K562 (cell line): Measurements from ENCODE around the gene TSEN54. TPM values are rescaled to one million over a fixed set of nuclear protein-coding genes. Genes with fewer than 3 reads are reported as not detected.
A peak's percentile ranks its signal among the peaks of the same experiment; 100 is the strongest.

Experiments used
- ATAC-seq: fragments of 200-7000 bp; cut with Tn5 transposase; 3 replicates; pipeline ENCODE4 v1.9.1; 2020; ENCODE audit warnings: moderate library complexity
- BruUV-seq: library from RNA; stranded (reverse); fragments of 400-500 nt; replicated peaks from 2 replicates; lab custom pipeline; 2021; lab: Mats Ljungman, UMichigan
- CTCF ChIA-PET: fragments of 300-600 bp; formaldehyde crosslinking; extraction: SDS; loops from one replicate; lab custom pipeline; 2021; ENCODE audit warnings: low intra/inter-chr PET ratio; lab: Yijun Ruan, JAX
- POLR2A ChIA-PET: fragments of 300-600, 350-650 bp; sonication (Branson Sonifier 250); formaldehyde crosslinking; extraction: SDS; loops from one replicate; lab custom pipeline; 2021; ENCODE audit warnings: antibody characterized with exemption, inconsistent platforms; lab: Yijun Ruan, JAX
- DNase-seq, 4 experiments: peaks; one replicate each; pipeline versions ENCODE4 v3.0.0 to v3.0.0-alpha.2; 2011 to 2018; ENCODE audit warnings: low spot score in 3 of 4, mixed read lengths in 3 of 4; ENCODE audit errors: extremely low read depth in 1 of 4
- FAIRE-seq: peaks from 2 replicates; lab custom pipeline; 2011; peaks lifted over from hg19 to GRCh38; lab: Jason Lieb, UNC
- H2AFZ ChIP-seq: 2 replicates; pipeline ENCODE4 v1.6.0; 2011; ENCODE audit warnings: low read depth, low read length, control low read depth, inconsistent platforms
- H3K27ac ChIP-seq: fragments of 200-600 bp; 3 replicates; pipeline ENCODE4 v1.8.0; 2011; ENCODE audit warnings: low read depth, mild to moderate bottlenecking, control low read depth, inconsistent platforms, low read length, moderate library complexity, mixed read lengths; ENCODE audit errors: extremely low read depth
- H3K27me3 ChIP-seq, 2 experiments: fragments of 300-600 bp in 1 of 2; 2 replicates in 1 of 2; 3 replicates in 1 of 2; pipeline versions ENCODE4 v1.6.0 to v1.8.0; 2011; ENCODE audit warnings: inconsistent platforms in 2 of 2, low read length in 2 of 2, mild to moderate bottlenecking in 1 of 2, mixed read lengths in 1 of 2, moderate library complexity in 1 of 2; ENCODE audit not compliant: control insufficient read depth in 2 of 2, insufficient read depth in 2 of 2
- H3K36me3 ChIP-seq: fragments of 300-600 bp; 3 replicates; pipeline ENCODE4 v1.8.0; 2011; ENCODE audit warnings: mild to moderate bottlenecking, low read length, inconsistent platforms; ENCODE audit not compliant: control insufficient read depth, insufficient read depth
- H3K4me1 ChIP-seq, 2 experiments: fragments of 200-600 bp in 1 of 2; replicated peaks in 1 of 2; 2 replicates in 1 of 2; 3 replicates in 1 of 2; pipeline versions ENCODE4 v1.5.1 to v1.8.0; 2011; ENCODE audit warnings: inconsistent platforms in 2 of 2, low read length in 2 of 2, mild to moderate bottlenecking in 1 of 2, mixed read lengths in 1 of 2, moderate library complexity in 1 of 2; ENCODE audit not compliant: control insufficient read depth in 2 of 2, insufficient read depth in 2 of 2
- H3K4me2 ChIP-seq: 2 replicates; pipeline ENCODE4 v1.6.1; 2011; ENCODE audit warnings: low read length, control low read depth, inconsistent platforms, mixed read lengths; ENCODE audit not compliant: insufficient read depth
- H3K4me3 ChIP-seq: fragments of 200-600 bp; sonication (generic), shearing (Covaris generic); 2 replicates; pipeline ENCODE4 v1.5.1; 2016; ENCODE audit warnings: control low read depth, inconsistent platforms
- H3K79me2 ChIP-seq: fragments of 200-600 bp; 3 replicates; pipeline ENCODE4 v1.8.0; 2011; ENCODE audit warnings: low read length, inconsistent platforms; ENCODE audit not compliant: control insufficient read depth, insufficient read depth
- H3K9ac ChIP-seq, 2 experiments: 2 replicates each; pipeline versions ENCODE4 v1.6.0 to v1.6.1; 2011; ENCODE audit warnings: low read depth in 2 of 2, low read length in 2 of 2, control low read depth in 1 of 2, inconsistent platforms in 1 of 2, mild to moderate bottlenecking in 1 of 2, mixed read lengths in 1 of 2; ENCODE audit not compliant: insufficient read depth in 1 of 2
- H3K9me1 ChIP-seq: one replicate; pipeline ENCODE4 v1.6.0; 2011; ENCODE audit warnings: inconsistent platforms, mild to moderate bottlenecking, low read length, moderate library complexity; ENCODE audit not compliant: control insufficient read depth, insufficient read depth
- H3K9me3 ChIP-seq: replicated peaks from 2 replicates; pipeline ENCODE4 v1.5.1; 2011; ENCODE audit warnings: low read depth, low read length, inconsistent platforms; ENCODE audit not compliant: control insufficient read depth, insufficient read depth
- H4K20me1 ChIP-seq: replicated peaks from 2 replicates; pipeline ENCODE4 v1.6.1; 2011; ENCODE audit warnings: low read length, inconsistent platforms, mixed read lengths; ENCODE audit not compliant: control insufficient read depth, insufficient read depth
- C11orf30 ChIP-seq: fragments of 450-650 bp; IDR thresholded peaks from 2 replicates; pipeline ENCODE4 v1.6.1; 2016; ENCODE audit warnings: low read depth, mild to moderate bottlenecking
- CHAMP1 ChIP-seq: fragments of 450-650 bp; IDR thresholded peaks from 2 replicates; pipeline ENCODE4 v1.6.1; 2016; ENCODE audit warnings: mild to moderate bottlenecking
- RFX1 ChIP-seq: fragments of 450-650 bp; IDR thresholded peaks from 2 replicates; pipeline ENCODE4 v1.6.1; 2016; ENCODE audit warnings: mild to moderate bottlenecking, moderate library complexity
- RREB1 ChIP-seq: fragments of 250-450 bp; sonication (Bioruptor Pico); IDR thresholded peaks from 2 replicates; pipeline ENCODE4 v1.4.0; 2020
- whole genome bisulfite sequencing: fragments of 100-300 bp; shearing (Covaris generic); methylation state at CpG from one replicate; pipeline ENCODE4 v1.1.6; 2016; ENCODE audit warnings: low coverage, mixed read lengths; ENCODE audit not compliant: insufficient coverage; ENCODE audit errors: missing lambda C conversion rate; 5-methylcytosine and 5-hydroxymethylcytosine counted together
- in situ Hi-C: fragments of 300-500 bp; cut with MboI; formaldehyde crosslinking; loops from 4 replicates; pipeline ENCODE4 v1.15.0; 2018; ENCODE audit warnings: inconsistent platforms, mixed read lengths
- intact Hi-C: fragments of 100-400 bp; cut with micrococcal nuclease; formaldehyde crosslinking; loops from 2 replicates; pipeline ENCODE4 v1.14.2; 2022
- polyA plus RNA-seq, 8 experiments: library from polyadenylated mRNA; depleted of rRNA in 4 of 8; stranded (reverse) in 5 of 8; unstranded in 3 of 8; fragments of >200 nt; fragmentation: Nextera tagmentation in 2 of 8; fragmentation: Illumina TruSeq in 1 of 8; extraction: Ambion mirVana in 2 of 8; extraction: Trizol in 1 of 8; gene quantifications; 2 replicates each; pipeline versions ENCODE4 v1.2.1 to v1.2.3, GENCODE V29; 2011 to 2014; ENCODE audit warnings: inconsistent platforms in 1 of 8, missing spikeins in 1 of 8
- total RNA-seq, 7 experiments: library from RNA; depleted of rRNA in 6 of 7; stranded (reverse); fragments of >200 nt in 6 of 7; fragmentation: Illumina TruSeq in 2 of 7; extraction: Trizol in 2 of 7; gene quantifications; 2 replicates each; pipeline versions ENCODE4 v1.2.1 to v1.2.3, GENCODE V29; 2011 to 2021; ENCODE audit warnings: low replicate concordance in 1 of 7
- TF ChIP-seq, protein P1 (sequence below): sonication (generic); formaldehyde crosslinking; IDR thresholded peaks from 2 replicates; pipeline ENCODE4 v1.9.0; 2022; ENCODE audit warnings: mild to moderate bottlenecking, missing genetic modification reagents
- TF ChIP-seq, protein P2 (sequence below), 2 experiments: fragments of 450-650 bp in 1 of 2; IDR thresholded peaks; 2 replicates each; pipeline ENCODE4 v1.6.1; 2011 to 2017; ENCODE audit warnings: low read depth in 2 of 2, antibody characterized with exemption in 1 of 2, borderline replicate concordance in 1 of 2, low read length in 1 of 2, mild to moderate bottlenecking in 1 of 2, mixed read lengths in 1 of 2; ENCODE audit not compliant: control insufficient read depth in 1 of 2

The TSEN54 gene
- total and polyA plus RNA-seq, 9 of the 15 experiments (the other 6 are each of a cell fraction or from before 2014, with no cell fraction given): 5.9 to 64.3 (median 48.9) TPM

- no peak for TF ChIP-seq C11orf30
These were observed 20.0 kb downstream of the TSEN54 start (continued) for GRCh38 chr17:75536366-75536765.

- H3K9me3 ChIP-seq: no peaks in the 10 kb centered on the region
- ATAC-seq (no peak), DNase-seq (no peak), FAIRE-seq (no peak)
- no peaks in the 10 kb centered on the region for H3K9me1 ChIP-seq
- no peaks in the 10 kb centered on the region for H3K36me3 ChIP-seq
- intact Hi-C loops (no loop called here), in situ Hi-C loops (no loop called here)
- BruUV-seq: no TSS peak
- H3K4me1 ChIP-seq: peaks cover 6 to 40% of the 10 kb centered on the region in 2 experiments; a peak in 3 of 5 replicates
- no peak overlapping the region for H2AFZ ChIP-seq
- CTCF ChIA-PET: no interaction called here
- TF ChIP-seq CHAMP1 (no peak), RREB1 (CRISPR knock-in tag) (no peak), RFX1 (no peak)
- TF ChIP-seq, protein P1, sequence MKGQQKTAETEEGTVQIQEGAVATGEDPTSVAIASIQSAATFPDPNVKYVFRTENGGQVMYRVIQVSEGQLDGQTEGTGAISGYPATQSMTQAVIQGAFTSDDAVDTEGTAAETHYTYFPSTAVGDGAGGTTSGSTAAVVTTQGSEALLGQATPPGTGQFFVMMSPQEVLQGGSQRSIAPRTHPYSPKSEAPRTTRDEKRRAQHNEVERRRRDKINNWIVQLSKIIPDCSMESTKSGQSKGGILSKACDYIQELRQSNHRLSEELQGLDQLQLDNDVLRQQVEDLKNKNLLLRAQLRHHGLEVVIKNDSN (CRISPR knock-in tag): no peak
- TF ChIP-seq, protein P2, sequence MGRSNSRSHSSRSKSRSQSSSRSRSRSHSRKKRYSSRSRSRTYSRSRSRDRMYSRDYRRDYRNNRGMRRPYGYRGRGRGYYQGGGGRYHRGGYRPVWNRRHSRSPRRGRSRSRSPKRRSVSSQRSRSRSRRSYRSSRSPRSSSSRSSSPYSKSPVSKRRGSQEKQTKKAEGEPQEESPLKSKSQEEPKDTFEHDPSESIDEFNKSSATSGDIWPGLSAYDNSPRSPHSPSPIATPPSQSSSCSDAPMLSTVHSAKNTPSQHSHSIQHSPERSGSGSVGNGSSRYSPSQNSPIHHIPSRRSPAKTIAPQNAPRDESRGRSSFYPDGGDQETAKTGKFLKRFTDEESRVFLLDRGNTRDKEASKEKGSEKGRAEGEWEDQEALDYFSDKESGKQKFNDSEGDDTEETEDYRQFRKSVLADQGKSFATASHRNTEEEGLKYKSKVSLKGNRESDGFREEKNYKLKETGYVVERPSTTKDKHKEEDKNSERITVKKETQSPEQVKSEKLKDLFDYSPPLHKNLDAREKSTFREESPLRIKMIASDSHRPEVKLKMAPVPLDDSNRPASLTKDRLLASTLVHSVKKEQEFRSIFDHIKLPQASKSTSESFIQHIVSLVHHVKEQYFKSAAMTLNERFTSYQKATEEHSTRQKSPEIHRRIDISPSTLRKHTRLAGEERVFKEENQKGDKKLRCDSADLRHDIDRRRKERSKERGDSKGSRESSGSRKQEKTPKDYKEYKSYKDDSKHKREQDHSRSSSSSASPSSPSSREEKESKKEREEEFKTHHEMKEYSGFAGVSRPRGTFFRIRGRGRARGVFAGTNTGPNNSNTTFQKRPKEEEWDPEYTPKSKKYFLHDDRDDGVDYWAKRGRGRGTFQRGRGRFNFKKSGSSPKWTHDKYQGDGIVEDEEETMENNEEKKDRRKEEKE (IDR thresholded peaks at IDR 0.05; ENCODE audit: borderline replicate concordance in 1 of 2, control insufficient read depth in 1 of 2, low read depth in 2 of 2, low read length in 1 of 2): no peak
- H3K27ac ChIP-seq: no peak overlapping the region
- no peaks in the 10 kb centered on the region for H3K27me3 ChIP-seq
- WGBS: 71% methylated on average over 12 of the region's 13 CpGs
- peak overlapping the region in 1 of 2 experiments; percentile 58; a peak in 1 of 4 replicates for H3K9ac ChIP-seq
- no peak overlapping the region for H3K4me2 ChIP-seq
- POLR2A ChIA-PET: interaction anchor here (0.6 kb wide), 1 partner anchor 250 kb away, joined by 3 read pairs; no protein-coding TSS in a partner anchor
- H4K20me1 ChIP-seq: peaks cover 13% of the 10 kb centered on the region; the same call in 1 of the 2 replicates
- no peak overlapping the region for H3K4me3 ChIP-seq
- H3K79me2 ChIP-seq: no peaks in the 10 kb centered on the region
These were observed 23.8 kb downstream of the TSEN54 start for GRCh38 chr17:75539967-75540729.
